Nucleus accumbens (tissue), 56 donors: ENCODE data around the gene ALDH3A2.
A peak's percentile ranks its signal among the peaks of the same experiment; 100 is the strongest.
"Not testable (repeated sequence)": the region's sequence is repeated elsewhere in the genome, so short reads cannot be mapped to it uniquely, and the experiment has no call there.

Experiments
- DNase-seq, 56 donors: peaks; one replicate each; lab custom pipeline; 2025; lab: John Stamatoyannopoulos, UW

The ALDH3A2 gene

DNA sequence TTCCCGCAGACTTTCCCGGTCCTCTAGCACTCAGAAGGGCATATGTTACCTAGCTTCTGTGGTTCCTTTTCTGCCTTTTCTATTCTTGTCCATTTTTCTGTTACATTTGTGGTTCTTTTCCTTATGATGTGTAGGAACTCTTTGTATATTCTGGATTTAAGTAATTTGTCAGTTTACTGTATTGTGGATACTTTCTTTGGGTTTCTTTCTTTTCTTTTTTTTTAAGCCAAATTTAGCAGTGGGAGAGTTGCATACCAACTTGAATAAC, 657 bp downstream of the ALDH3A2 start:
- no peak for DNase-seq

DNA sequence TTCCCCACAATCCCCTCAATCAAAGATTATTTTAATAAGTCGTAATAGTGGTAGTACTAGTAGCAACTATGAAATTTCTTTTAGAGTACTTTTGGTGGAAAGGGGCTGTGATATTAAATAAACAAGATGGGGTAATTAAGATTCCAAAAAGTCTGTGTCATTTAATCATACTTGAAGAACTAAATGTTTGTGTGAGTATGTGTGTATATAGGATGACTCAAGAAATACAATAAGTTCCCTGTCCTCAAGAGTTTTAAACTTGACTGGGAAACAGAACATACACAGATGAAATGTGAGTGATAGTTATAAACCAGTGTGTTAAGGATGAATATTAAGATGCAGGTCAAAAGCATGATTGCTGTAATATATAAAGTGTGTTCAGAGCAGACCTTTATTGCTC, 2.3 kb downstream of the ALDH3A2 start:
- no peak for DNase-seq

DNA sequence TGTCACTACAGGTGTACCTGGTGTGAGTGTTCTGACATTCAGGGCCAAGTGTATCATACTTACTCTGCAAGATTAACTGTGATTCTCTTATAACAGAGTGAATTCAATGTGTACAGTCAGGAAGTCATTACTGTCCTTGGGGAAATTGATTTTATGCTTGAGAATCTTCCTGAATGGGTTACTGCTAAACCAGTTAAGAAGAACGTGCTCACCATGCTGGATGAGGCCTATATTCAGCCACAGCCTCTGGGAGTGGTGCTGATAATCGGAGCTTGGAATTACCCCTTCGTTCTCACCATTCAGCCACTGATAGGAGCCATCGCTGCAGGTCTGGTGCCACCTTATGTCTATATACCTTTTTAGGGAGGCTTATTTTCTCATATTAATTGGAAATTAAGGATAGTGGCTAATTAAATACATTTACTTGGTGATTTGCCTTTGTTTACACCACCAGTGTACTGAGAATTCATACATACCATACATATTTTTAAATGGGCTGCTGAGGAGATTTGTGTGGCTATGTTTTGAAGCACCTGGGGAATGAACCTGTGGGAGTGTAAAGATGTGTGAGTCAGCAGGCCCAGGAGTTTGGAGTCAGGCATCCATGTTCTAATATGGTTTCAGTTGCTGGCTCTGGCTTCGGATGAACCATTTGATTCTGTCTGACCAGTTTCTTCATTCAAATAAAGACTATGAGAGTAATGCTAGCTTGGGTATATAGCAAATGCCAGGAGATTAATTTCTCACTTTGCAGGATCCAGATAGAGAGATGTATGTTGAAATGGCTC, 3.1 kb downstream of the ALDH3A2 start:
- DNase-seq = no peak

DNA sequence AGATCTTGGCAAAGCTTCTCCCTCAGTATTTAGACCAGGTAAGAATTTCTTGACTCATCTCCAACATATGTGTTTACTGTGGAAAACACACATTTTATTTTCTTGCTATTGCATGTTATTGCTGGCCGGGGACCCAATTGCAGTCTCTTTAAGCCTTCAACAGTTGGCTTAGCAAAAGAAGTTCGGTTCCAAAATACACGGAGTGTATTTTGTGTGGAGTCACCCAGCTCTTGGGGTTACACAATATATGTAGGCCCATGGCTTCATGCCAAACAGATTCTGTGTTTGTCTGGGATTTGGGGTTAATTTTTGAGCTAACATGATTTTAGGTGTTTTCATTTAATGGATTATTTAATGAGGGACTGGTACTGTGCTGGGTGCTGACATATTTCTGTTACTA, 4.0 kb downstream of the ALDH3A2 start:
- DNase-seq = no peak

DNA sequence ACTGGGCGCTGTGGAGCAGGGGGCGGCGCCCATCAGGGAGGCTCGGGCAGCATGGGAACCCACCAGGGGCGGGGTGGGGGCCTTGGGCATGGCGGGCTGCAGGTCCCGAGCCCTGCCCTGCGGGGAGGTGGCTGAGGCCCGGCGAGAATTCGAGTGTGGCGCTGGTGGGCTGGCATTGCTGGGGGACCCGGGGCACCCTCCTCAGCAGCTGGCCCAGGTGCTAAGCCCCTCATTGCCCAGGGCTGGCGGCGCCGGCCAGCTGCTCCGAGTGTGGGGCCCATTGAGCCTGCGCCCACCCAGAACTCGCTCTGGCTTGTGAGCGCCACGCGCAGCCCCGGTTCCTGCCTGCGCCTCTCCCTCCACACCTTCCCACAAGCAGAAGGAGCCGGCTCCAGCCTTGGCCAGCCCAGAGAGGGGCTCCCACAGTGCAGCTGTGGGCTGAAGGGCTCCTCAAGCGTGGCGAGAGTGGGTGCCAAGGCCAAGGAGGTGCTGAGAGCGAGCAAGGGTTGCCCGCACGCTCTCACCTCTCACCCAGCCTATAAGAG, 5.9 kb downstream of the ALDH3A2 start:
- no peak for DNase-seq

DNA sequence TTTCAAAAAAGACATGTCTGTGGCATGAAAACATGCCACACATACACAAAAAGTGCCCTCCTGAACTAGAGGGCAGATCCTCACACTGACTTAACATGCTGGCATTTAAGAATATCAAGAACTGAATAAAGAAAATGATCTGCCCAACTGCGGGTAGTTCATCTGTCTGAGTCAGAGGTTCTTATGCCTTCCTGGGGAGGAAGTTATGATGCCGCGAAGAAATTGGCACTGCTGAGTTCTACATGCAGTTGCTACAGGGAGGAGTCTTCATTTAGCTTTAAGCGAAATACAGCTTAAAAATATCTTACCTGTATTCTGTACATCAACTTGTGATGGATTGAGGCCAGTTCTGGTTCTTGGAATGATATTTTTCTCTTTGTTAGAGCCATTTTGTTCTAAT, 6.3 kb downstream of the ALDH3A2 start:
- DNase-seq = peak in 3 of 56 donors; percentile 15 to 28 (median 23)

DNA sequence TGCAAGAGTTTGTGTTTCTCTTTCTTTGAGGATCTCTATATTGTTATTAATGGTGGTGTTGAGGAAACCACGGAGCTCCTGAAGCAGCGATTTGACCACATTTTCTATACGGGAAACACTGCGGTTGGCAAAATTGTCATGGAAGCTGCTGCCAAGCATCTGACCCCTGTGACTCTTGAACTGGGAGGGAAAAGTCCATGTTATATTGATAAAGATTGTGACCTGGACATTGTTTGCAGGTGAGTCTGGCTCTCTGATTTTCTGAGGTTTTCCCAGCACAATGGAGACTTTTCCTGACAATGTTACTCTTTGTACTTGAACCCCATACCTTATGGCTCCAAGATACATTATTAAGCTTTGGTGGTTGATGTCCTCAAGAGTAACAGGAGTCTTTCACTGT, 7.8 kb downstream of the ALDH3A2 start:
- DNase-seq = no peak

DNA sequence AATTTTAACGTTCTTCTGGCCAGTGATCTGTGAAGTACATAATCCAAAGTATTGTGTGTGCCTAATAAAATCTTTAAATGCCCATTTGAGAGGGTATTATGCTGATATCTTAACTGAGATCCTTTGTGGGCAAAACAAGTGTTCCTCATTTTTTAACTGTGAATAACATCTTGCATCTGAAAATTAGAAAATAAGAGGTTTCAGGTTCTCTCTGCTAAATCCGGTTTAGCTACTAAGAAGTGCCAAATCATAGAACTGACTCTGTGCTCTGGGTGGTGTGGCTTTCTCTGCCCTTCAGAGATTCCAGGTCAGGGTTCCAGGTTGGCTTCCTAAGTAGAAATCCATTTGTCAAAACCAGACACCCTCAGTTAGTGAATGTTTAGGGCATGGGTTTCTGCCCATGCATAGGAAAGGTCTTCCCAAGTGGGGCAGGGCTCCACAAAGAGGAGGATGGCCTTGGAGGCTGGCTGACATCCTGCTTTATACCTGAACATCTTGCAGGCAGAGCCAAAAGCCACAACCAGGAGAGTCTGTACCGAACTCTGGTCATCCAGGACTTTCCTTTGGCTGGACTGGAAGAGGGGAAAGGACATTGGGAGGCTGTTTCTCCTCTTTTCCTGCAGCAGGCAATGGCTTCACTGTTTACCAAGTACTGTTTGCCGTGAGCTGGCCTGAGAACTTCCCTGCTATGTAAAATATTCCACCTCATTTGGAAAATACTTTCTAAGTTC, 8.5 kb downstream of the ALDH3A2 start:
- DNase-seq = no peak

DNA sequence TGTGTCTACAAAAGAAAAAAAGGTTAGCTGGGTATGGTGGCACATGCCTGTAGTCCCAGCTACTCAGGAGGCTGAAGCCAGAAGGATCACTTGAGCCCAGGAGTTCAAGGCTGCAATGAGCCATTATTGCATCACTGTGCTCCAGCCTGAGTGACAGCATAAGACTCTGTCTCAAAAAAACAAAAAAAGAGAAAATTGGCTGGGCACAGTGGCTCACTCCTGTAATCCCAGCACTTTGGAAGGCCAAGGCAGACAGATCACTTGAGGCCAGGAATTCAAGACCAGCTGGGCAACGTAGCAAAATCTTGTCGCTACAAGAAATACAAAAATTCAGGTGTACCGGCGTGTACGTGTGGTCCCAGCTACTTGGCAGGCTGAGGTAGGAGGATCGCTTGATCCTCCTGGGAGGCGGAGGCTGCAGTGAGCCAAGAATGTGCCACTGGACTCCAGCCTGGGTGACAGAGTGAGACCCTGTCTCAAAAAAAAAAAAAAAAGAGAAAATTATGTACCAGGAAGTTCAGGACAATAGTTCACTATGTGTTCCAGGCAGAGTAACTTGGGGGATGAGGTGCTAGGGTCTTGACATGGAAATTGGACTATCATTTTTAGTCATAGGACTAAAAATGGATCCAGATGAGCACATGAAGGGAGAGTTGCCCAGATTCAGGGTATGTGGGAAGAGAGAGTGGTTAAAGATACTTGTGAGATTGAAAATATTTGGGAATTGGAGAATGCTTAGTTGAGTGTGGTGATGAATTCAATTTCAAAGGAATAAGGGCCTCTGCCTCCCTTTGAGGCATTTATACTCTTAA, 11.0 kb downstream of the ALDH3A2 start:
- no peak for DNase-seq

DNA sequence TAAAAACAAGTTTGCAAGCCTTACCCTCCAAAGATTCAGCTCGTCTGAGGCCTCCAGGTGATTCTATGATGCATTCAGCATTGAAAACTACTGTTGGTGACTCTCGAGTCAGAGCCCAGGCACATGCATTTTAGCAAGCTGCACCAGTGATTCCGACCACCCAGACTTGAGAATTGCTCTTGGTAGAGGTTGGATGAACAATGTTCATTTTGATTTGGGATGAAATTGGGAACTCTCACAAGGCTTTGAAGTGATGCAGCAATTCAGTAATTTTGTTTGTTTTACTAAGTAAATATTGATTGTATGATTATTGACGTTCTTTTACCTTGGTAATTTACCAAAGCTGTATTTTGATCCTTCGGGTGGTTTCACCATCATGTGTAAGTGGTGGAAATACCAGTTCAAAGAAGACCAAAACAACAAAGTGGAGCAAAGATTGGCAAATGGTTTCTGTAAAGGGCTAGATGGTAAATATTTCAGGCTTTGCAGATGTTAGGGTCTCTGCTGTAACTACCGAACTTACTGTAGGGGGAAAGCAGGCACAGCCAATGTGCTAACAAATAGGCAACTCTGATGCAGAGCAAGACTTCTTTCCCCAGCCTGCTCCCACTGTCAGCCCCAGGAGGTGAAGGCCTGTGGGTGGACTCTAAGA, 11.8 kb downstream of the ALDH3A2 start:
- DNase-seq = no peak

DNA sequence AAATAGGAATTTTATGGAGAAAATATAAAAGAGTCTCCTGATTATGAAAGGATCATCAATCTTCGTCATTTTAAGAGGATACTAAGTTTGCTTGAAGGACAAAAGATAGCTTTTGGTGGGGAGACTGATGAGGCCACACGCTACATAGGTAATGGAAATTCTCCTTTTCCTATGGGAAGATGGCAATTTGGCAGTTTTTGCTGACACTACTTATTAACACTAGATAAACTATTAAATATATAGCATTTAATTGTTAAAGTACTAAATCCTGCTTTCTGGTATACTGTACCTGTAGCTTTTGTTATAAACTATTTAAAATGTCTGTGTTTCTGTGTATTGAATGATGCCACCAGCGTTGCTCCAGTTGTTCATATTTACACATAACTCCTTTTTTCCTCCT, 12.6 kb downstream of the ALDH3A2 start:
- no peak for DNase-seq

DNA sequence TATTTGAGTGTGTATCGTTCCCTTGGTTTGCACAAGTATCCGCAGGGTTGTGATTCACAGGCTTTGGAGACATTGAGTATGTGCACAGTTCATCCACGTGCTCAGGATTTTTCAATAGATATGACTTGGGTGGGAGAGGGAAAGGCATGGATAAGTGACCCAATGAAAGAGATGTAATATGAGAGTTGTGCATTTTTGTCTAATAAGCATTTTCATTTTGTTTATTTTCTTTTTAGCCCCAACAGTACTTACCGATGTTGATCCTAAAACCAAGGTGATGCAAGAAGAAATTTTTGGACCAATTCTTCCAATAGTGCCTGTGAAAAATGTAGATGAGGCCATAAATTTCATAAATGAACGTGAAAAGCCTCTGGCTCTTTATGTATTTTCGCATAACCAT, 14.5 kb downstream of the ALDH3A2 start:
- no peak for DNase-seq

DNA sequence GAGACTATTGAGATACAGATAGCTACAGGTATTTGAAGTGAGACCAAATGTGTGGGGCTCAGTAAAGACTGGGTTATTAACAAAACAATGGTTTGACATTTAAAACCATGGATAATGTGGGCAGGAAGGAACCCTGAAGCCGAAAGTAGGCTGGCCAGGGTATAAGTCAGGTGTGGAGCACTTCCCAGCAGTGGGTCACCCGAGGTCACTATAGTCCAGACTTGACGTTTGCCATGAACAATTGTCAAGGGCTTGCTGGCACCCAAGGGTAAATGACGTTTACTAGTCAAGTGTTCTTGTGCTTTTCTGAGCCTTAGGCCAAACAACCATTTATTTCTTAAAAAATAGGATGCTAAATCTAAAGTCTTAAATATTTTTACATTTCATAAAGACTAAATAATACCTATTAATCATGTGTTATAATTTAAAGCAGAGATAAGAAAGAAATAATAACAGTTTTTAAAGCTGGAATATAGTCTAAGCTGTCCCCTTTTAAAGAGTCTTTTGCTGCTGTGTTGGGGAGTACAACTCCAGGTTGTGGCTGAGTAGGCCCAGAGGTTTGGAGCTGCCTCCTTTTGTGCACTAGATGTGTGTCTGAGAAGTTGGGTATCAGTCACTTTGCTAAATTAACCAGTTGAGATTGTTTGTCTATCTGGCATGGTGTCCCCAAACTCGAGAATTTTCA, 15.7 kb downstream of the ALDH3A2 start:
- no peak for DNase-seq

DNA sequence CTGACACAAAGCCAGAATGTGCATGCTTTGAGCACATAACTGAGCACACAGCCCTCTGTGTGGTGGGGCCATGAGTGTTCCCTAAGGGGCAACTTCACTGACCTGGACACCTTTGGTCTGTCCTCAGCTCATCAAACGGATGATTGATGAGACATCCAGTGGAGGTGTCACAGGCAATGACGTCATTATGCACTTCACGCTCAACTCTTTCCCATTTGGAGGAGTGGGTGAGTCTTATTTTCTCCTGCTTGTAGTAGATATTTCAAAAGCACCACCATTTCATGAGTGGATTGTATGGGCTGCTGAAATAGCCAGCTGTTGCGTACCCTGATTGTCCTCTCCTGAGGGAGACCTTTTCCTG, 16.2 kb downstream of the ALDH3A2 start:
- no peak for DNase-seq

DNA sequence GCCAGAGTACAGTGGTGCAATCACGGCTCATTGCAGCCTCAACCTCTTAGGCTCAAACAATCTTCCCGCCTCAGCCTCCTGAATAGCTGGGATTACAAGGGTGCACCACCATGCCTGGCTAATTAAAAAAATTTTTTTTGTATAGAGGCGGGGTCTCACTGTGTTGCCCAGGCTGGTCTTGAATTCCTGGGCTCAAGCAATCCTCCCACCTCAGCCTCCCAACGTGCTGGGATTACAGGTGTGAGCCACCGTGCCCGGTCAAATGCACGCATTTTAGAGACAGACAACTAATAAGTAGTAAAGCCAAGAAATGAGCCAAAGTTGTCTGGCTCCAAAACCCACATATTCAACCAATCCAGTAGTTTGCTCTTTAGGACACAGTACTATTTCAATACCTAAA, 21.1 kb downstream of the ALDH3A2 start:
- DNase-seq = not testable (repeated sequence)

DNA sequence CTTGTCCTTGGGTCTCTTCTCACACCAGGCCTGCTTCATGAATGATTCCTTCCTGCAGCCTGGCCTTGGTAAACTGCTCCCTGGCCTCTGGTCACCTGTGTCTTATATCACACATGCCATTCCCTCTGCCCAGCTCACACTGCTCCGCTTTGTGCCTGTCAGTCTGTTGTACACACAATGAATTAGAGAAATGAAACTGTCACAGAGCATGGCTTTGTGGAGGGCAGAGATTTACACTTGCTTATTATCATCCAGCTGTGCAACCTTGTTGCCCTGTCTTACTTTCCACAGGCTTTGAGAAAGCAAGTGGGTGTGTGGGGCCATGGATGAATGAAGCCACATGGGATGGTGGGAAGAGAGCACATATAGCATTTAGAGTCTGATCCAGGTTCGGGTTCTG, 22.4 kb downstream of the ALDH3A2 start:
- DNase-seq = no peak

DNA sequence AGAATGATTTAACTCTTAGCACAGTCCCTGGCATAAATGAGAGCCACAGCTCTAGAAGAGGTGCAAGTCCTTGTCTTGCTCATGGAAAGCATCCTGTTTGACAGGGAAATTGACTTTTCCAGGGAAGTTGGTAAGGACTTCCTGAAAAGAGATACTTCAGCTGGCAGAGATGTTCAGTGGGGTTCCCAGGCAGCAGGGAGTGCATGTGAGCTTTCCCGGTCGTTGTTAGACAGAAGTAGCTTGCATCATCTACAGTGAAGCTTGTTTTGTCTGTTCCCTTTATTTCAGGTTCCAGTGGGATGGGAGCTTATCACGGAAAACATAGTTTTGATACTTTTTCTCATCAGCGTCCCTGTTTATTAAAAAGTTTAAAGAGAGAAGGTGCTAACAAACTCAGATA, 22.9 kb downstream of the ALDH3A2 start:
- DNase-seq = no peak

DNA sequence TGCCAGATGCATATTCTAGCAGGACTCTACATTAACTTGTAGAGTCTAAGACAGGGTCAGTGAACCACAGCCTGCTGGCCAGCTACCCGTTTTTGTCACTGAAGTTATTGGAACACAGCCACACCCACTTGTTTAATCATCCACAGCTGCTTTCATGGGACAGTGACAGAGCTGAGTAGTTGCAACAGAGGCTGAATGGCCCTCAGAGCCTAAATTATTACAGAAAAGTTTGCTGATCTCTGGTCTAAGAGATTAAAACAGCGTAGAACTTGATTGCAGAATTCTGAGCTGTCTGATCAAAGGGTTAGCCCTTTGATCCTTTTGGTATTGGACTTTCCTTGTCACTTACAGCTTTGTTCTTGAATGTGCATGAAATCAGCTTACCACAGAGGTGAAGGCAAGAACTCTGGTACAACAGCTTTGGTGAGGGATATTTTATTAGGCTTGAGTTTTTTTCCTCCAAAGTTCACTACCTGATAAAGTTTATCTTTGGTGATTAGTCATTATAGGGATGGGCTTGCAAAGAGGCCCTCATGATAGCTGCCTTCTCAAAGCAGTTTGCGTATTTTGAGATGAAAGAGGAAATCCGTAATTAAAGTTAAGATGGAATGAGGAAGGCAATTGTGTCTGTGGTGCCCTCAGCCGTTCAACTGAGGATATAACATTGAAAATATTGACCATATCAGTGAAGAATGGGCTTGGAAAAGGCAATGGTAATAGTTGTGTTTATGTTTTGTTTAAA, 23.6 kb downstream of the ALDH3A2 start:
- DNase-seq = peak in 18 of 56 donors; percentile 6 to 69 (median 18)

DNA sequence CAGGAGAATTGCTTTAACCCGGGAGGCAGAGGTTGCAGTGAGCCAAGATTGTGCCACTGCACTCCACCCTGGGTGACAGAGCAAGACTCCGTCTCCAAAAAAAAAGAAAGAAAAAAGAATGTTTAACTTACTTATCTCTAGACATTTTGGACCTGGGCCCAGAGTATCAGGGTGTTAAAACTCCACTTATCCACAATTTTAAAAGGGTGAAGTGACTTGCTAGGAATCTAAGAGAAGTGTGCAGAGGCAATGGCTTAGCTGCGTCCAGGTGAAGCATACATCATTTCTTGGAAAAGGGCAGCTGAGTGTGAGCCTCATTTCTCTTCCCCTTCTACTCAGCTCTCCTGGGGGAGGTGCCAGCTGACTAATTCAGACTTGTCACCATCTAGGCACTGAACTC, 25.1 kb downstream of the ALDH3A2 start:
- no peak for DNase-seq

DNA sequence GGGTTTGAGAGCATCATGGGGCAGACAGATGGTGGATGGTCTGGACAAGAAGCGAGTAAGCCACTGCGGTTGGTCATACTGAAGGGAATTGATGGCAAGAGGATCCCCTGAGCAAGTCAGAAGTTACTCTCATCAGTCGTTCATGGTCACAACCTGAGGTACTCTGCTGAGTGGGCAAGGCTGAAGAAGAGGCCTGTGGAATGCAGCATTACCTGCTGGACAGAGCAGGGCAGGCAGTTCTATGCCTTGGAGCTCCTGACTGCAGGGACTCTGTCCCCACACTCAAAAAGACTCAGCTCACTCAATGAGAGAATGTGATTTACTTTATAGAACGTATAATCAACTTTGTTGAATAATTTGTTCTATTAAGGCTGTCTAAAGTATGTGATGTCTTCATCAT, 28.3 kb downstream of the ALDH3A2 start:
- no peak for DNase-seq
